Measurements from ENCODE around the gene TINAGL1.

DNA sequence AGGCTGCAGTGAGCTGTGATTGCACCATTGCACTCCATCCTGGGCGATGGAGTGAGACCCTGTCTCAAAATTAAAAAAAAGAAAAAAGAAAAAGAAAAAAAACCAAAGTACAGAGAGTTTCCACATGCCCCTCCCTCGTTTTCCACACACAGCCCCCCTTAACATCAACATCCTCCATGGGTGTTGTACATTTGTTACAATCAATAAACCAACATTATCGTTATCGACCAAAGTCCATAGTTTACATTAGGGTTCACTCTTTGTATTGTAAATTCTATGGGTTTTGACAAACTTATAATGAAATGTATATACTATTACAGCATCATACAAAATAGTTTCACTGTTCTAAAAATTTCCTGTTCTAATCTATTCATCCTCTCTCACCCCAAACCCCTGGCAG lies 15.9 kb upstream of the TINAGL1 start:
- no peak for TF ChIP-seq POLR2A (IDR thresholded peaks at IDR 0.05)
- TF ChIP-seq, protein P1, sequence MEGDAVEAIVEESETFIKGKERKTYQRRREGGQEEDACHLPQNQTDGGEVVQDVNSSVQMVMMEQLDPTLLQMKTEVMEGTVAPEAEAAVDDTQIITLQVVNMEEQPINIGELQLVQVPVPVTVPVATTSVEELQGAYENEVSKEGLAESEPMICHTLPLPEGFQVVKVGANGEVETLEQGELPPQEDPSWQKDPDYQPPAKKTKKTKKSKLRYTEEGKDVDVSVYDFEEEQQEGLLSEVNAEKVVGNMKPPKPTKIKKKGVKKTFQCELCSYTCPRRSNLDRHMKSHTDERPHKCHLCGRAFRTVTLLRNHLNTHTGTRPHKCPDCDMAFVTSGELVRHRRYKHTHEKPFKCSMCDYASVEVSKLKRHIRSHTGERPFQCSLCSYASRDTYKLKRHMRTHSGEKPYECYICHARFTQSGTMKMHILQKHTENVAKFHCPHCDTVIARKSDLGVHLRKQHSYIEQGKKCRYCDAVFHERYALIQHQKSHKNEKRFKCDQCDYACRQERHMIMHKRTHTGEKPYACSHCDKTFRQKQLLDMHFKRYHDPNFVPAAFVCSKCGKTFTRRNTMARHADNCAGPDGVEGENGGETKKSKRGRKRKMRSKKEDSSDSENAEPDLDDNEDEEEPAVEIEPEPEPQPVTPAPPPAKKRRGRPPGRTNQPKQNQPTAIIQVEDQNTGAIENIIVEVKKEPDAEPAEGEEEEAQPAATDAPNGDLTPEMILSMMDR (IDR thresholded peaks at IDR 0.05) = no peak

Data from ovary (tissue), 3 donors.